Astrocyte of the cerebellum (primary cell): Measurements from ENCODE around the gene TFDP2.
"Not testable (repeated sequence)": the region's sequence is repeated elsewhere in the genome, so short reads cannot be mapped to it uniquely, and the experiment has no call there.

ENCODE experiments used
- DNase-seq: peaks from one replicate; pipeline ENCODE4 v3.0.0-alpha.2; 2011; ENCODE audit warnings: low read depth
- H3K4me3 ChIP-seq: 2 replicates; pipeline ENCODE4 v1.5.1; 2011; ENCODE audit warnings: mild to moderate bottlenecking, low read depth, low read length, moderate library complexity
- in situ Hi-C: cut with HindIII; loops from 2 replicates; pipeline ENCODE4 v1.10.0; 2017; ENCODE audit warnings: low sequenced_read_pairs
- TF ChIP-seq, protein P1 (sequence below): IDR thresholded peaks from 2 replicates; pipeline ENCODE4 v1.5.1; 2012; ENCODE audit warnings: low read length, low read depth, moderate library complexity, mild to moderate bottlenecking; ENCODE audit errors: missing control alignments

The TFDP2 gene

DNA sequence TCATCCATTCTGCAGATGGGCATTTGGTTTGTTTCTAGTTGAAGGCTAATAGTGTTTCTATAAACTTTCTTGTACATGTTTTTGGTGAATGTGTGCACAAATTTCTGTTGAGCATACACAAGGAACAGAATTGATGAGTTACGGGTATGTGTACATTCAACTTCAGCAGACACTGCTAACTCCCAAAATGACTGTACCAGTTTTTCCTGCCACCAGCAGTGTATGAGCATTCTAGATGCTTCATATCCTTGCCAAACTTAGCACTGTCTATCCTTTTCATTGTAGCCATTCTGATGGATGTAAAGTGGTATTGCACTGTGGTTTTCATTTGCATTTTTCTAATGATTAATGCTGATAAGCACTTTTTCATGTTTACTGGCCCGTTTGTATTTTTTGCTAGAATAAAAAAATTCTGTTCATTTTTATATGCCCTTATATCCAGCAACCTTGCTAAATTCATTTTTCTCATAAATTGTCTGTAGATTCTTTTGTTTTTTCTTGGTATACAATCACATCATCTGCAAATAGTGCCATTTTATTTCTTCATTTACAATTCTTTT is 162.7 kb downstream of the TFDP2 start:
- TF ChIP-seq, protein P1, sequence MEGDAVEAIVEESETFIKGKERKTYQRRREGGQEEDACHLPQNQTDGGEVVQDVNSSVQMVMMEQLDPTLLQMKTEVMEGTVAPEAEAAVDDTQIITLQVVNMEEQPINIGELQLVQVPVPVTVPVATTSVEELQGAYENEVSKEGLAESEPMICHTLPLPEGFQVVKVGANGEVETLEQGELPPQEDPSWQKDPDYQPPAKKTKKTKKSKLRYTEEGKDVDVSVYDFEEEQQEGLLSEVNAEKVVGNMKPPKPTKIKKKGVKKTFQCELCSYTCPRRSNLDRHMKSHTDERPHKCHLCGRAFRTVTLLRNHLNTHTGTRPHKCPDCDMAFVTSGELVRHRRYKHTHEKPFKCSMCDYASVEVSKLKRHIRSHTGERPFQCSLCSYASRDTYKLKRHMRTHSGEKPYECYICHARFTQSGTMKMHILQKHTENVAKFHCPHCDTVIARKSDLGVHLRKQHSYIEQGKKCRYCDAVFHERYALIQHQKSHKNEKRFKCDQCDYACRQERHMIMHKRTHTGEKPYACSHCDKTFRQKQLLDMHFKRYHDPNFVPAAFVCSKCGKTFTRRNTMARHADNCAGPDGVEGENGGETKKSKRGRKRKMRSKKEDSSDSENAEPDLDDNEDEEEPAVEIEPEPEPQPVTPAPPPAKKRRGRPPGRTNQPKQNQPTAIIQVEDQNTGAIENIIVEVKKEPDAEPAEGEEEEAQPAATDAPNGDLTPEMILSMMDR, result no peak
- in situ Hi-C loops, result loop anchor here (5.0 kb wide), 1 partner anchor 414 kb away; no protein-coding TSS in a partner anchor
- no peak overlapping the region for H3K4me3 ChIP-seq
- no peak for DNase-seq

DNA sequence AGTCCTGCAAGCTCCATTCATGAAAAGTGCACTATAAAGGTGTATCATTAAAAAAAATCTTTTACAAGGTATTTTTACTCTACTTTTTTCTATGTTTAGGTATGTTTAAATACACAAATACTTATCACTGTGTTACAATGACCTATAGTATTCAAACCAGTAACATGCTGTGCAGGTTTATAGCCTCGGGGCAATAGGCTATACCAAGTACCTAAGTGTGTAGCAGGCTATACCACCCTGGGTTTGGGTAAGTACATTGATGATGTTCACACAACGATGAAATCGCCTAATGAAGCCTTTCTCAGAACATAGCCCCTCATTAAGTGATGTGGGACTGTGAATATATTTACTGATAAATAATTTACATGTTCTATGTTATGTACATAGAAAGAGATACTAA is 168.3 kb downstream of the TFDP2 start:
- TF ChIP-seq, protein P1, result no peak
- in situ Hi-C loops, result no loop called here
- no peak for DNase-seq
- H3K4me3 ChIP-seq, result no peak overlapping the region

DNA sequence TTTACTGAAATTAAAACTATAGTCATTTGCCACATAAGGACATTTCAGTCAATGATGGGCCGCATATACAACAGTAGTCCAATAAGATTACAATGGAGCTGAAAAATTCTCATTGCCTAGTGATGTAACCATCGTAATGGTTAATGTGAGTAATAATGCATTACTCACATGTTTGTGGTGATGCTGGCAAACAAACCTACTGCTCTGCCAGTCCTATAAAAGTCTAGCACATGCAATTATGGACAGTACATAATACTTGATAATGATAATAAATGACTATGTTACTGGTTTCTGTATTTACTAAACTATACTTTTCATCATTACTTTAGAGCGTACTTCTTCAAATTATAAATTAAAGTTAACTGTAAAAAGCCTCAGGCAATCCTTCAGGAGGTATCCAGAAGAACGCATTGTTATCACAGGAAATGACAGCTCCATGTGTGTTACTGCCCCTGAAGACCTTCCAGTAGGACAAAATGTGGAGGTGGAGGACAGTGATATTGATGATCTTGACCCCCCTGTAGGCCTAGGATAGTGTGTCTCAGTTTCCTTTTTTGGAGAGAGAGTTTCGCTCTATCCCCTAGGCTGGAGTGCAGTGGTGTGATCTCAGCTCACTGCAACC is 170.2 kb downstream of the TFDP2 start:
- TF ChIP-seq, protein P1, result no peak
- H3K4me3 ChIP-seq, result no peak overlapping the region
- peak; percentile 62 for DNase-seq
- in situ Hi-C loops, result no loop called here

DNA sequence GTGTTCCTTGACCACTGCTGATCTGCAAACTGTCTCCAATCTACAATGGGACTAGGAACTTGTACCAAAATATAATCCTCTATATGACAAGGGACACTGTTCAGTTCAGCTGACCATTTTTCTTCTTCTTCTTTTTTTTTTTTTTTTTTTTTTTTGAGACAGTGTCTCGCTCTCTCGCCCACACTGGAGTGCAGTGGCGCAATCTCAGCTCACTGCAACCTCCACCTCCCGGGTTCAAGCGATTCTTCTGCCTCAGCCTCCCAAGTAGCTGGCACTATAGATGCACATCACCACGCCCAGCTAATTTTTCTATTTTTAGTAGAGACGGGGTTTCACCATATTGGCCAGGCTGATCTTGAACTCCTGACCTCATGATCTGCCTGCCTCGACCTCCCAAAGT is 174.6 kb downstream of the TFDP2 start:
- H3K4me3 ChIP-seq, DNase-seq, in situ Hi-C loops: not testable (repeated sequence)

DNA sequence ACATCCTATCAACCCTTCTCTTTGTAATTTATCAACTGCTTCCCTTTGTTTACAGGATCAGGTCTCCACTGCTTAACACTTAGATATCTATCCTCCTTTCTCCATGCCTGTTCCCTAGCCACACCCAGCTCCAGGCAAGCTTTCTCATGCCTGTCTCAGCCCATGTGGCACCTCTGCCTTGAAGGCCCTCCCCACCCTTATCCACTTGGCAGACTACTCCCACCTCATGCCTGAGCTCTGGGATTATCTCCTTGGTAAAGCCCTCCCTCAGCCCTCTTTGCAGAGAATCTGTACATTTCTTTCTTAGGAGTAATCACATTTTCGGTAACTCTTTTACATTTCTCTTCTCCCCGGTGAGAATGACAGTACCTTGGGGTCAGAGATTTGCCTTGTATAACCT is 176.9 kb downstream of the TFDP2 start:
- in situ Hi-C loops, result no loop called here
- H3K4me3 ChIP-seq, result no peak overlapping the region
- TF ChIP-seq, protein P1, result no peak
- DNase-seq, result no peak

DNA sequence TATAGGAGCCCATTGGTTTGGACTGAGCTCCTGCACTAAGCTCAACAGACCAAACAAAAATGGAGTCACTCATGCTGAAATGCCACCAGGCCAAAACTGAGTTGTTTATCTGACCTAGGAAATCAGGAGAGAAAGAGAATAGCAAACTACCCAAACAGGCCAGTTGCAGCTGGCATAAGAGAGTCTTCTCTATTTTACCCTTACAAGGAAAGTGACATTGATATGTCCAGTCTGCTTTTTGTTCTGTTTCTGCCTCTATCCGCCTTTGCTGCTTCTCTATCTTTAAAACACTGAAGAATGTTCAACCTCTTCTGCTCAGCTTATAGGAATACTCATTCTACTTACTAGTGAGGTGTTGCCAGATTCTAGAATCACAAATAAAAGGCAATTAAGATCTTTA is 177.8 kb downstream of the TFDP2 start:
- DNase-seq, result no peak
- in situ Hi-C loops, result no loop called here
- no peak overlapping the region for H3K4me3 ChIP-seq
- TF ChIP-seq, protein P1, result no peak

DNA sequence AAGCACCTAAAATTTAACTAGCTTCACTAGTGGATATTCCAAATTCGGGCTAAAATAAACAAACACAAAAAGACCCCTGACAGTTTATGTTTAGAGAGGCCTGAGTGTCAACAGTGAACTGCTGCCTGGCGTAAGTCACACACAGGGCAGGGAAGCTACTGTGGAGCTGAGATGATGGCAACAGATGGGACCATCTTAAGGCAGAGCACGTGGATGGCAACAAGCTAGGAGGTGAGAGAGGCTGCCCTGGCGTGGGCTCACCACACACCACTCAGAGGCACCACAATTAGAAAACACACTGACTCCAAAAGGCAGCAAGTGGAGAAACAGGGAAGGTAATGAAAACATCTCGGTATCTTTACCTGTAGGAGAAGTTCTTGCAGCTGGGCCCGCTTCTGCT is 179.6 kb downstream of the TFDP2 start:
- in situ Hi-C loops, result no loop called here
- no peak for DNase-seq
- no peak overlapping the region for H3K4me3 ChIP-seq
- TF ChIP-seq, protein P1, result no peak
